Peyer's patch (tissue), 4 donors: ENCODE measurements around the gene PLEKHG3. TPM values are rescaled to one million over a fixed set of nuclear protein-coding genes. Genes with fewer than 3 reads are reported as not detected.

Experiments
- DNase-seq, 3 donors: peaks; one replicate each; pipeline ENCODE4 v3.0.0-alpha.2; 2017 to 2019
- H3K27ac ChIP-seq, 4 donors: fragments of 200-600 bp; sonication (generic); one replicate each; pipeline ENCODE4 v1.5.1; 2016 to 2019
- H3K27me3 ChIP-seq, 2 donors: fragments of 200-600 bp; sonication (generic); one replicate each; pipeline ENCODE4 v1.5.1; 2019
- H3K36me3 ChIP-seq, 3 donors: fragments of 200-600 bp; sonication (generic); one replicate each; pipeline ENCODE4 v1.5.1; 2016 to 2019
- H3K4me1 ChIP-seq, 4 donors: fragments of 200-600 bp; sonication (generic); one replicate each; pipeline ENCODE4 v1.5.1; 2016 to 2019
- H3K4me3 ChIP-seq, 4 donors: fragments of 200-600 bp; sonication (generic); 1 replicate in 3 of 4; 2 replicates in 1 of 4; pipeline ENCODE4 v1.5.1; 2016 to 2019; ENCODE audit warnings: mild to moderate bottlenecking in 1 of 4
- H3K9me3 ChIP-seq, 4 donors: fragments of 200-600 bp; sonication (generic); one replicate each; pipeline ENCODE4 v1.5.1; 2016 to 2019; ENCODE audit warnings: mild to moderate bottlenecking in 1 of 4
- POLR2A ChIP-seq, 2 donors: fragments of 450-650 bp; IDR thresholded peaks; one replicate each; pipeline ENCODE4 v1.5.1; 2017; ENCODE audit warnings: antibody characterized with exemption in 2 of 2, mild to moderate bottlenecking in 2 of 2, moderate library complexity in 2 of 2
- total RNA-seq, 4 donors: library from RNA; depleted of rRNA; stranded (reverse); fragments of >200 nt; gene quantifications; one replicate each; pipeline ENCODE4 v1.1.0, GENCODE V29; 2016
- TF ChIP-seq, protein P1 (sequence below), 6 experiments: fragments of 450-650 bp in 4 of 6; fragments of 200-600 bp in 2 of 6; sonication (generic) in 1 of 6; IDR thresholded peaks; one replicate each; pipeline ENCODE4 v1.5.1; 2017 to 2019; ENCODE audit warnings: antibody characterized with exemption in 6 of 6, mild to moderate bottlenecking in 3 of 6, moderate library complexity in 1 of 6

Gene PLEKHG3
- total RNA-seq, 4 donors from 2014 or later: 18.2 to 45.5 (median 31.5) TPM

DNA sequence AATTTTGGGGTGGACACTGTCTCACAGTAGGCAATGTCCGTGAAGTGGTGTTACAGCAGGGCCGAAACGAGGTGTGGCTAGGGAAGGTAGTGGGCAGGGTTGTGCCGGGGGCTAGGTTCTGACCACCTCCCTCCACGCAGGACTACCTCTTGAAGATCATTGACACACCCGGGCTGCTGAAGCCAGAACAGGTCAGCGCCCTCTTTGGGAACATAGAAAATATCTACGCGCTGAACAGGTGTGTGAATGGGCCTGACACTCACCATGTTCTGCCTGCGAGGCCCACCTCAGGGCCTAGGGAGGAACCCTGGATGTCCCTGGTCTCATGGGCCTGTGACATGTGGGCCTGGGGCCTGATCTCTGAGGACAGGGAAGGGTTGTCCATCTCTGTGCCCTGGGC lies 24.6 kb downstream of the PLEKHG3 start:
- Histone ChIP-seq H3K27ac (no peak overlapping the region), H3K4me1 (peaks cover 0 to 30% (median 6%) of the 10 kb centered on the region in 4 donors), H3K9me3 (no peaks in the 10 kb centered on the region), H3K36me3 (peaks cover 0 to 43% (median 0%) of the 10 kb centered on the region in 3 donors), H3K4me3 (no peak overlapping the region), H3K27me3 (no peaks in the 10 kb centered on the region)
- DNase-seq: peak in 1 of 3 donors; percentile 34
- TF ChIP-seq, protein P1, sequence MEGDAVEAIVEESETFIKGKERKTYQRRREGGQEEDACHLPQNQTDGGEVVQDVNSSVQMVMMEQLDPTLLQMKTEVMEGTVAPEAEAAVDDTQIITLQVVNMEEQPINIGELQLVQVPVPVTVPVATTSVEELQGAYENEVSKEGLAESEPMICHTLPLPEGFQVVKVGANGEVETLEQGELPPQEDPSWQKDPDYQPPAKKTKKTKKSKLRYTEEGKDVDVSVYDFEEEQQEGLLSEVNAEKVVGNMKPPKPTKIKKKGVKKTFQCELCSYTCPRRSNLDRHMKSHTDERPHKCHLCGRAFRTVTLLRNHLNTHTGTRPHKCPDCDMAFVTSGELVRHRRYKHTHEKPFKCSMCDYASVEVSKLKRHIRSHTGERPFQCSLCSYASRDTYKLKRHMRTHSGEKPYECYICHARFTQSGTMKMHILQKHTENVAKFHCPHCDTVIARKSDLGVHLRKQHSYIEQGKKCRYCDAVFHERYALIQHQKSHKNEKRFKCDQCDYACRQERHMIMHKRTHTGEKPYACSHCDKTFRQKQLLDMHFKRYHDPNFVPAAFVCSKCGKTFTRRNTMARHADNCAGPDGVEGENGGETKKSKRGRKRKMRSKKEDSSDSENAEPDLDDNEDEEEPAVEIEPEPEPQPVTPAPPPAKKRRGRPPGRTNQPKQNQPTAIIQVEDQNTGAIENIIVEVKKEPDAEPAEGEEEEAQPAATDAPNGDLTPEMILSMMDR (IDR thresholded peaks at IDR 0.05): no peak
- TF ChIP-seq POLR2A (IDR thresholded peaks at IDR 0.05): no peak

DNA sequence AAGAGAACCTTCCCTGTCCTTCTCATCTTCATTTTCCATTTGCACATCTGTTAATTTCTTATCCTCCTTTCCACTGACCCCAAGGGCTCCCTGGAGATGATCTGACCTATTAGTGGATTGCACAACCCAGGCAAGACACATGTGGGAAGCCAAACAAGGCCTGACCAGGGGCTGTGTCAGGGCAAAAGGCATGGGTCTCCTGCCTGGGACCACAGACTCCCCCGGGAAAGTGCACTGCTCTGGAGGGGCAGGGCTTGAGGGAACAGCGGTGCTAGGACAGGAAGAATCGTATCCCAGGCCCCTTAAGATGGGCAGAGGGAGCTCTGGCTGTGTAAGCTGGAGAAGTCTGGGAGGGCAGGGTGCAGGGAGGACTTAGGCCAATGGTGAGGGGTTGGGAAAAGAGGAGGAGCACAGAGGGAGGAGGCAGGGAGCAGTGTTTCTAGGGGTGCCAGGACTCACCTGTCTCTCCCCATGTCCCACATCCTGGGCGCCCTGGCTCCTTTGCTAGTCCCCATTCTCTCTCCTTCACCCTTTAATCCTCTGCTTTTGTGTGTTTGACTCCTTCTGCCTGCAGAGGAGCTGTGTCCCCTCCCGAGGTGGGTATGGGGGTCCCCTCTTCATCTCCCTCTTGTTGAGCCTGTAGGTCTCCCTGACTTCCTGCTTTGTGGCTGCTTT lies 25.3 kb downstream of the PLEKHG3 start:
- peak in 1 of 3 donors; percentile 33 for DNase-seq

DNA sequence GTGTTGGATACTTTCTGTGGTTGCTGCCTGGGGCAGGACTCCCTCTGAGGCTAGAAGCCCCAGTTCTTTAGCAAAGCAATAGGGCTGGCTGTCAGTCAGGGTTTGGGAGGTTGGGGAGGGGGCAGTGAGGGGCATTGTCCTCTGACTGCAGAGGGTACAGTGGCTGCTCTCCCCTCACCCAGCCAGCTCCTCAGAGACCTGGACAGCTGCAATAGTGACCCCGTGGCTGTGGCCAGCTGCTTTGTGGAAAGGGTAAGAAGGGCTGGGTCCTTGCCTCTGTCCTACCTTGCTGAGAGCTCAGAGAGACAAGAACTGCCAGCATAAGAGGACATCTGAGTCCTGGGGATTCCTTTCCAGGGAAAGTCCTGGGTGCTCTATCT lies 25.8 kb downstream of the PLEKHG3 start:
- TF ChIP-seq, protein P1 (IDR thresholded peaks at IDR 0.05): no peak
- no peak for TF ChIP-seq POLR2A (IDR thresholded peaks at IDR 0.05)
- peaks cover 0 to 18% (median 3%) of the 10 kb centered on the region in 4 donors for H3K4me1 ChIP-seq
- no peak overlapping the region for H3K4me3 ChIP-seq
- H3K36me3 ChIP-seq: peaks cover 0 to 43% (median 0%) of the 10 kb centered on the region in 3 donors
- no peak overlapping the region for H3K27ac ChIP-seq
- no peaks in the 10 kb centered on the region for H3K27me3 ChIP-seq
- H3K9me3 ChIP-seq: no peaks in the 10 kb centered on the region
- peak in 1 of 3 donors; percentile 34 for DNase-seq

More for the DNA sequence above, 25.3 kb downstream of the PLEKHG3 start:
- H3K36me3 ChIP-seq: peaks cover 0 to 43% (median 0%) of the 10 kb centered on the region in 3 donors
- peaks cover 0 to 23% (median 4%) of the 10 kb centered on the region in 4 donors for H3K4me1 ChIP-seq
- H3K27ac ChIP-seq: no peak overlapping the region
- H3K27me3 ChIP-seq: no peaks in the 10 kb centered on the region
- TF ChIP-seq, protein P1 (IDR thresholded peaks at IDR 0.05): no peak
- TF ChIP-seq POLR2A (IDR thresholded peaks at IDR 0.05): no peak
- H3K9me3 ChIP-seq: no peaks in the 10 kb centered on the region
- no peak overlapping the region for H3K4me3 ChIP-seq

DNA sequence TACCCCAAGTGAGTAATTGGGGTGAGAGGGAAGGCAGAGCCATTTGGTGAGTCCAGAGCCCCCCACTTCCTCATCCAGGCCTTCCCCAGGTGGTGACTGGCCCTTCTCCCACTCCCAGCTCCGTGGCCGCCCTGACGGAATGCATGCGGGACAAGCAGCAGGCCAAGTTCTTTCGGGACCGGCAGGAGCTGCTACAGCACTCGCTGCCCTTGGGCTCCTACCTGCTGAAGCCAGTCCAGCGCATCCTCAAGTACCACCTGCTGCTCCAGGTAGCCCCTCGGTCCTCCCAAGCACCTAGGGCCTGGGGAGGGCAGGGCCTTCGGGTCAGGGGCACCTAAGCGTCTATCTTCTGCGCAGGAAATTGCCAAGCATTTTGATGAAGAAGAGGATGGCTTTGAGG lies 26.5 kb downstream of the PLEKHG3 start:
- Histone ChIP-seq H3K27me3 (no peaks in the 10 kb centered on the region), H3K36me3 (peaks cover 0 to 43% (median 0%) of the 10 kb centered on the region in 3 donors), H3K27ac (no peak overlapping the region), H3K4me3 (no peak overlapping the region), H3K4me1 (peaks cover 0 to 11% (median 2%) of the 10 kb centered on the region in 4 donors), H3K9me3 (no peaks in the 10 kb centered on the region)
- peak in 1 of 3 donors; percentile 24 for DNase-seq
- TF ChIP-seq, protein P1 (IDR thresholded peaks at IDR 0.05): no peak
- no peak for TF ChIP-seq POLR2A (IDR thresholded peaks at IDR 0.05)

DNA sequence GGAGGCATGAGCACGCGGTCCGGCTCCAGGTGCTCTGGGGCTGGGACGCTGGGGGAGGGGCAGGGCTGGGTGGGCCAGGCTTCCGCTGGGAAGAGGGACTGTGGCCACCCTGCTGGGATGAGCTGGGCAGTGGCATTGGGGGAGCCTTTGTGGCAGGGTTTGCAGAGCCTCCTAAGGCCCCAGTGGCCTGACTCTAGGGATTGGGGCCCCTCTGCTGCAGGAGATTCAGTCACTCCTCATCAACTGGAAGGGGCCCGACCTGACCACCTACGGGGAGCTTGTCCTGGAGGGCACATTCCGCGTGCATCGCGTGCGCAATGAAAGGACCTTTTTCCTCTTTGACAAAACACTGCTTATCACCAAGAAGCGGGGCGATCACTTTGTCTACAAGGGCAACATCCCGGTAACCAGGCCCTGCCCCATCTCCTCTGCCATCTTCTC lies 26.9 kb downstream of the PLEKHG3 start:
- Histone ChIP-seq H3K27me3 (no peaks in the 10 kb centered on the region), H3K27ac (no peak overlapping the region), H3K36me3 (peaks cover 0 to 48% (median 0%) of the 10 kb centered on the region in 3 donors), H3K4me3 (no peak overlapping the region), H3K4me1 (peaks cover 0 to 7% (median under 1%) of the 10 kb centered on the region in 4 donors), H3K9me3 (no peaks in the 10 kb centered on the region)
- peak in 1 of 3 donors; percentile 29 for DNase-seq
- TF ChIP-seq, protein P1 (IDR thresholded peaks at IDR 0.05): no peak
- no peak for TF ChIP-seq POLR2A (IDR thresholded peaks at IDR 0.05)
